ENCODE measurements around the gene EIF4E1B. TPM values are rescaled to one million over a fixed set of nuclear protein-coding genes. Genes with fewer than 3 reads are reported as not detected.

The EIF4E1B gene
- total and polyA plus RNA-seq, 2 experiments from 2014 or later, result 0.17 TPM; not detected in 1

DNA sequence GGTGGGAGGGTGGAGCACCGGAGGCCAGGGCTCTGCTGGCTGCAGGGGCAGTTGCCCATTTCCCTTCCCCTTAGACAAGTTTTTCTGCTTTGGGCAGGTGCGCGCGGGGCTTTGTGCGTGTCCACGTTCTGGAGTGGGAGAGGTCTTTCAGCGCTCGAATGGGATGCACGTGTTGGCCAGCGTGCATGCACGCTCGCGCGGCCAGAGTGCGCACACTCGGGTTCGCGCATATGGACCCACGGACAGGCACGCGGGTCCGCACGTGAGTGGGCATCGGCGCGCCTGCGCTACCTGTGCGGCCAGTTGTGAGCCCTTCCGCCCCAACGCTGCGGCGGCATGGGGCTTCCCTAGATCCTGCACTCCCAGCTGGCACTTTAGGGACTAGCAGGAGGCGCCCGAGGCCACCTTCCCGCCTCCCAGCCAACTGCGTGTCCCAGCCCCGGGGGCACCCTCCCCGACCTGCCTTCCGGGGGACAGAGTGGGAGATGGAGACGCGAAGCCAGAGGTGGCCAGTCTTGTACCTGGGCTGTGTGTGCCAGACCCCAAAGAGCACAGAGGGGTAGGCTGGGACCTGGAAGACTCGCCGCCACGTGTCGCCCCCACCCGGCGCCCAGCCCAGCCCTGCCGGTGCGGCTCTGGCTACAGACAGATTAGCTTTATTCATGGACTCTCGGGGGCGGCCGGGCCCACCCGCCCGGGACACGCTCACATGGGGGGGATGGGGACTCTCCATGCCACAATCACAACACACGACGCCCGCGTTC is 10.7 kb upstream of the EIF4E1B start:
- Histone ChIP-seq H2AFZ (peak overlapping the region; percentile 94), H3F3A (replicated peaks; ENCODE audit: low read depth) (no peaks in the 10 kb centered on the region), H3K27ac (ENCODE audit: low read depth) (no peak overlapping the region), H3K79me2 (replicated peaks; ENCODE audit: insufficient read depth) (no peaks in the 10 kb centered on the region), H3K4me1 (ENCODE audit: insufficient read depth) (no peaks in the 10 kb centered on the region; the same call in 1 of the 2 replicates), H4K20me1 (replicated peaks; ENCODE audit: insufficient read depth) (no peaks in the 10 kb centered on the region), H3K27me3 (ENCODE audit: insufficient read depth) (peaks cover 38% of the 10 kb centered on the region), H3K4me3 (peak overlapping the region; percentile 54), H3K4me2 (peak overlapping the region; percentile 80), H3K9me2 (ENCODE audit: insufficient read depth) (no peaks in the 10 kb centered on the region), H3K36me3 (ENCODE audit: insufficient read depth) (no peaks in the 10 kb centered on the region)
- no peak for TF ChIP-seq STAT1 (IDR thresholded peaks at IDR 0.05; ENCODE audit: unreplicated experiment)
- no peak for TF ChIP-seq EZH2phosphoT487 (IDR thresholded peaks at IDR 0.05; ENCODE audit: unreplicated experiment)
- TF ChIP-seq, protein P1, sequence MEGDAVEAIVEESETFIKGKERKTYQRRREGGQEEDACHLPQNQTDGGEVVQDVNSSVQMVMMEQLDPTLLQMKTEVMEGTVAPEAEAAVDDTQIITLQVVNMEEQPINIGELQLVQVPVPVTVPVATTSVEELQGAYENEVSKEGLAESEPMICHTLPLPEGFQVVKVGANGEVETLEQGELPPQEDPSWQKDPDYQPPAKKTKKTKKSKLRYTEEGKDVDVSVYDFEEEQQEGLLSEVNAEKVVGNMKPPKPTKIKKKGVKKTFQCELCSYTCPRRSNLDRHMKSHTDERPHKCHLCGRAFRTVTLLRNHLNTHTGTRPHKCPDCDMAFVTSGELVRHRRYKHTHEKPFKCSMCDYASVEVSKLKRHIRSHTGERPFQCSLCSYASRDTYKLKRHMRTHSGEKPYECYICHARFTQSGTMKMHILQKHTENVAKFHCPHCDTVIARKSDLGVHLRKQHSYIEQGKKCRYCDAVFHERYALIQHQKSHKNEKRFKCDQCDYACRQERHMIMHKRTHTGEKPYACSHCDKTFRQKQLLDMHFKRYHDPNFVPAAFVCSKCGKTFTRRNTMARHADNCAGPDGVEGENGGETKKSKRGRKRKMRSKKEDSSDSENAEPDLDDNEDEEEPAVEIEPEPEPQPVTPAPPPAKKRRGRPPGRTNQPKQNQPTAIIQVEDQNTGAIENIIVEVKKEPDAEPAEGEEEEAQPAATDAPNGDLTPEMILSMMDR (conservative IDR thresholded peaks at IDR 0.05; ENCODE audit: low read depth in 2 of 2), result 0 out of 4 replicates have a peak, but pooled peaks of 1 of the 2 experiments have one; percentile 16
- Mint-ChIP-seq H3K4me3 (peak overlapping the region; percentile 73), H3K36me3 (ENCODE audit: low read depth) (no peaks in the 10 kb centered on the region), H3K9me3 (no peaks in the 10 kb centered on the region; the same call in 2 of the 3 replicates), H3K4me1 (peaks cover 6% of the 10 kb centered on the region), H3K27ac (no peak overlapping the region), H3K27me3 (ENCODE audit: insufficient read depth, low read depth, poor library complexity) (peaks cover 46% of the 10 kb centered on the region)
- DNase-seq (ENCODE audit: low spot score) (peak; percentile 61), ATAC-seq (peak; percentile 54)

DNA sequence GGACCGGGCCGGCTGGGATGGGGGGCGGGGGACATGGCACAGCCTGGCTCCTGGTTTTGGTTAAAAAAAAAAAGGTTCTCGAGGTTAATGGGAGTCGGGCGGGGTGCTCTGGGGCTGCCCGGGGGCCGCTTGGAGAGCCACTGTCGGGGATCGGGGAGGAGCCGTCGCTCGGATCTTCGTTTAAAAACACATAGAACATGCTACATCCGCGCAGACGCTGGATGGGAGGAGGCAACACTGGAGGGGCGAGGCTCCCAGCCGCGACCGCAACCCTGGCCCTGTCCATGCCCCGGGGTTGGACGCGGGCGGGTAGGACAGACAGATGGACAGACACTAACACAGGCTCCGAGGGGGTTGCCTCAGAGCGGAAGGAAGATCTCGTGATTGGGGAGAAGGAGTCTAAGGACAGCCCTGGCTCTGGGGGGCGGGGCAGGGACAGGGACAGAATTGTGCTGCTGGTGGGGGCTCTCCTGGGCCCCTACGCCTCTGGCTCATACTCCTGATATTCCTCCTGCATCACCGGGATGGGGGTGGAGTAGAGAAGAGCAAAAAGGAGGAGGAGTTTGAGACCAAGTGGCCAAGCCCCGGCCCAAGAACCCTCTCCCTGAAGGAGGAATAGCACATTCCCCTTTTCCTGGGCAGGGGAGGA is 10.0 kb upstream of the EIF4E1B start:
- Histone ChIP-seq H3K4me2 (peak overlapping the region; percentile 80), H3F3A (replicated peaks; ENCODE audit: low read depth) (no peaks in the 10 kb centered on the region)

DNA sequence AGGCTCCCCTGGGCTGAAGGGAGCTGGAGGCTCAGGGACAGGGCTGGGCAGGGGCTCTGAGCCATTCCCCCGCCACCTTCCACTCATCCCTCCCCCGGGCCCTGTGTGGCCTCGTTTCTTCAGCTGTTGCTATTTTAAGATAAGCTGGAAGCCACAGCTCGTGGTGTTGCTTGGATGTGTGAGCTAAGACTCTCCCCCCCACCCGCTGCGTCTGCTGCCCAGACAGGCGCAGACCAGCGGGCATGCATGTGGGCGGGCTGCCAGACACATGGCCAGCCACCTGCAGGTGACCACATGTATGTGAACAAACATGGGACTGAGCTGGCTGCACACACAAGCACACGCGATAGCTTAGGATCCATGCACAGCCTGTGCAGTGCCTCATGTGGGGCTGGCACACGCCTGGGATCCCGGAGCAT is 8.8 kb upstream of the EIF4E1B start:
- H3K36me3 Mint-ChIP-seq (ENCODE audit: low read depth), result no peaks in the 10 kb centered on the region
- no peaks in the 10 kb centered on the region for H3K36me3 ChIP-seq (ENCODE audit: insufficient read depth)
- no peaks in the 10 kb centered on the region for H3K79me2 ChIP-seq (replicated peaks; ENCODE audit: insufficient read depth)
- no peaks in the 10 kb centered on the region for H3K9me2 ChIP-seq (ENCODE audit: insufficient read depth)
- no peak for DNase-seq (ENCODE audit: low spot score)
- H2AFZ ChIP-seq, result no peak overlapping the region
- H3K4me3 ChIP-seq, result no peak overlapping the region
- peaks cover 13% of the 10 kb centered on the region for H3K4me1 Mint-ChIP-seq
- no peaks in the 10 kb centered on the region; the same call in 2 of the 3 replicates for H3K9me3 Mint-ChIP-seq
- ATAC-seq, result no peak
- no peaks in the 10 kb centered on the region for H3F3A ChIP-seq (replicated peaks; ENCODE audit: low read depth)
- H3K4me3 Mint-ChIP-seq, result no peak overlapping the region
- H3K27me3 ChIP-seq (ENCODE audit: insufficient read depth), result peaks cover 38% of the 10 kb centered on the region
- H4K20me1 ChIP-seq (replicated peaks; ENCODE audit: insufficient read depth), result no peaks in the 10 kb centered on the region
- no peak overlapping the region for H3K27ac Mint-ChIP-seq
- no peak overlapping the region for H3K4me2 ChIP-seq
- H3K27ac ChIP-seq (ENCODE audit: low read depth), result no peak overlapping the region
- TF ChIP-seq CREB1 (CRISPR knock-in tag; IDR thresholded peaks at IDR 0.05; ENCODE audit: low read depth) (no peak), ZNF114 (CRISPR knock-in tag; IDR thresholded peaks at IDR 0.05) (no peak)
- TF ChIP-seq, protein P2, sequence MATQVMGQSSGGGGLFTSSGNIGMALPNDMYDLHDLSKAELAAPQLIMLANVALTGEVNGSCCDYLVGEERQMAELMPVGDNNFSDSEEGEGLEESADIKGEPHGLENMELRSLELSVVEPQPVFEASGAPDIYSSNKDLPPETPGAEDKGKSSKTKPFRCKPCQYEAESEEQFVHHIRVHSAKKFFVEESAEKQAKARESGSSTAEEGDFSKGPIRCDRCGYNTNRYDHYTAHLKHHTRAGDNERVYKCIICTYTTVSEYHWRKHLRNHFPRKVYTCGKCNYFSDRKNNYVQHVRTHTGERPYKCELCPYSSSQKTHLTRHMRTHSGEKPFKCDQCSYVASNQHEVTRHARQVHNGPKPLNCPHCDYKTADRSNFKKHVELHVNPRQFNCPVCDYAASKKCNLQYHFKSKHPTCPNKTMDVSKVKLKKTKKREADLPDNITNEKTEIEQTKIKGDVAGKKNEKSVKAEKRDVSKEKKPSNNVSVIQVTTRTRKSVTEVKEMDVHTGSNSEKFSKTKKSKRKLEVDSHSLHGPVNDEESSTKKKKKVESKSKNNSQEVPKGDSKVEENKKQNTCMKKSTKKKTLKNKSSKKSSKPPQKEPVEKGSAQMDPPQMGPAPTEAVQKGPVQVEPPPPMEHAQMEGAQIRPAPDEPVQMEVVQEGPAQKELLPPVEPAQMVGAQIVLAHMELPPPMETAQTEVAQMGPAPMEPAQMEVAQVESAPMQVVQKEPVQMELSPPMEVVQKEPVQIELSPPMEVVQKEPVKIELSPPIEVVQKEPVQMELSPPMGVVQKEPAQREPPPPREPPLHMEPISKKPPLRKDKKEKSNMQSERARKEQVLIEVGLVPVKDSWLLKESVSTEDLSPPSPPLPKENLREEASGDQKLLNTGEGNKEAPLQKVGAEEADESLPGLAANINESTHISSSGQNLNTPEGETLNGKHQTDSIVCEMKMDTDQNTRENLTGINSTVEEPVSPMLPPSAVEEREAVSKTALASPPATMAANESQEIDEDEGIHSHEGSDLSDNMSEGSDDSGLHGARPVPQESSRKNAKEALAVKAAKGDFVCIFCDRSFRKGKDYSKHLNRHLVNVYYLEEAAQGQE (IDR thresholded peaks at IDR 0.05; ENCODE audit: unreplicated experiment), result no peak
- H3K27me3 Mint-ChIP-seq (ENCODE audit: insufficient read depth, low read depth, poor library complexity), result peaks cover 42% of the 10 kb centered on the region
- no peaks in the 10 kb centered on the region; the same call in 1 of the 2 replicates for H3K4me1 ChIP-seq (ENCODE audit: insufficient read depth)

More for the DNA sequence above, 10.0 kb upstream of the EIF4E1B start:
- Histone ChIP-seq H4K20me1 (replicated peaks; ENCODE audit: insufficient read depth) (no peaks in the 10 kb centered on the region), H3K36me3 (ENCODE audit: insufficient read depth) (no peaks in the 10 kb centered on the region), H3K27me3 (ENCODE audit: insufficient read depth) (peaks cover 38% of the 10 kb centered on the region), H2AFZ (peak overlapping the region; percentile 94), H3K9me2 (ENCODE audit: insufficient read depth) (no peaks in the 10 kb centered on the region), H3K4me1 (ENCODE audit: insufficient read depth) (no peaks in the 10 kb centered on the region; the same call in 1 of the 2 replicates), H3K4me3 (peak overlapping the region; percentile 54), H3K79me2 (replicated peaks; ENCODE audit: insufficient read depth) (no peaks in the 10 kb centered on the region), H3K27ac (ENCODE audit: low read depth) (no peak overlapping the region)
- no peaks in the 10 kb centered on the region; the same call in 2 of the 3 replicates for H3K9me3 Mint-ChIP-seq
- no peaks in the 10 kb centered on the region for H3K36me3 Mint-ChIP-seq (ENCODE audit: low read depth)
- peaks cover 49% of the 10 kb centered on the region for H3K27me3 Mint-ChIP-seq (ENCODE audit: insufficient read depth, low read depth, poor library complexity)
- H3K4me1 Mint-ChIP-seq, result peaks cover 9% of the 10 kb centered on the region
- no peak overlapping the region for H3K27ac Mint-ChIP-seq
- peak; percentile 35; the same call in 1 of the 2 replicates for TF ChIP-seq POLR2AphosphoS5 (IDR thresholded peaks at IDR 0.05; ENCODE audit: low read depth)
- TF ChIP-seq CREB1 (CRISPR knock-in tag; IDR thresholded peaks at IDR 0.05; ENCODE audit: low read depth), result no peak
- ATAC-seq (peak; percentile 21), DNase-seq (ENCODE audit: low spot score) (peak; percentile 75)
- H3K4me3 Mint-ChIP-seq, result peak overlapping the region; percentile 73
